Suppressor macrophage treated with lipopolysaccharide for 4 hours (primary cell): ENCODE data around the gene STUB1.

Experiments
- DNase-seq: peaks from one replicate; pipeline ENCODE4 v3.0.0-alpha.2; 2020

The STUB1 gene

GRCh38 chr16:645852-646678 lies 34.1 kb upstream of the STUB1 start:
- no peak for DNase-seq

GRCh38 chr16:646679-647172 lies 33.5 kb upstream of the STUB1 start:
- no peak for DNase-seq

- no peak for DNase-seq
Observed at GRCh38 chr16:647173-647902, 32.9 kb upstream of the STUB1 start.

GRCh38 chr16:648071-648780 lies 32.0 kb upstream of the STUB1 start:
- DNase-seq: peak; percentile 40

- DNase-seq: peak; percentile 96
Observed at GRCh38 chr16:648781-649589, 31.2 kb upstream of the STUB1 start, which contains the start of gene WDR90. WDR90 (plus strand) TSS chr16:649365; CDS start chr16:649417, 52 bp downstream.

- DNase-seq: peak; percentile 21
Observed at GRCh38 chr16:649631-650030, 30.6 kb upstream of the STUB1 start.

- no peak for DNase-seq
Observed at GRCh38 chr16:651844-652243, 28.4 kb upstream of the STUB1 start.

- no peak for DNase-seq
Observed at GRCh38 chr16:652454-653305, 27.5 kb upstream of the STUB1 start.

GRCh38 chr16:654034-654433 lies 26.2 kb upstream of the STUB1 start:
- DNase-seq: no peak

GRCh38 chr16:657487-657886 lies 22.7 kb upstream of the STUB1 start:
- DNase-seq: no peak

GRCh38 chr16:658679-659571 lies 21.3 kb upstream of the STUB1 start:
- DNase-seq: no peak

GRCh38 chr16:659618-660017 lies 20.6 kb upstream of the STUB1 start:
- DNase-seq: no peak

GRCh38 chr16:660132-660458 lies 20.1 kb upstream of the STUB1 start:
- DNase-seq: no peak

GRCh38 chr16:660459-661183 lies 19.6 kb upstream of the STUB1 start:
- peak; percentile 95 for DNase-seq

GRCh38 chr16:661184-661821 lies 18.9 kb upstream of the STUB1 start:
- DNase-seq: no peak

GRCh38 chr16:662095-662494 lies 18.1 kb upstream of the STUB1 start:
- DNase-seq: no peak

GRCh38 chr16:662597-662996 lies 17.6 kb upstream of the STUB1 start:
- no peak for DNase-seq

- no peak for DNase-seq
Observed at GRCh38 chr16:666572-666971, 13.6 kb upstream of the STUB1 start.

GRCh38 chr16:667113-667779 lies 13.0 kb upstream of the STUB1 start:
- no peak for DNase-seq
